Astrocyte of the cerebellum (primary cell): Measurements from ENCODE around the gene C2CD4B.

Experiments used
- DNase-seq: peaks from one replicate; pipeline ENCODE4 v3.0.0-alpha.2; 2011; ENCODE audit warnings: low read depth
- H3K4me3 ChIP-seq: 2 replicates; pipeline ENCODE4 v1.5.1; 2011; ENCODE audit warnings: mild to moderate bottlenecking, low read depth, low read length, moderate library complexity
- in situ Hi-C: cut with HindIII; loops from 2 replicates; pipeline ENCODE4 v1.10.0; 2017; ENCODE audit warnings: low sequenced_read_pairs
- TF ChIP-seq, protein P1 (sequence below): IDR thresholded peaks from 2 replicates; pipeline ENCODE4 v1.5.1; 2012; ENCODE audit warnings: low read length, low read depth, moderate library complexity, mild to moderate bottlenecking; ENCODE audit errors: missing control alignments

C2CD4B gene

DNA sequence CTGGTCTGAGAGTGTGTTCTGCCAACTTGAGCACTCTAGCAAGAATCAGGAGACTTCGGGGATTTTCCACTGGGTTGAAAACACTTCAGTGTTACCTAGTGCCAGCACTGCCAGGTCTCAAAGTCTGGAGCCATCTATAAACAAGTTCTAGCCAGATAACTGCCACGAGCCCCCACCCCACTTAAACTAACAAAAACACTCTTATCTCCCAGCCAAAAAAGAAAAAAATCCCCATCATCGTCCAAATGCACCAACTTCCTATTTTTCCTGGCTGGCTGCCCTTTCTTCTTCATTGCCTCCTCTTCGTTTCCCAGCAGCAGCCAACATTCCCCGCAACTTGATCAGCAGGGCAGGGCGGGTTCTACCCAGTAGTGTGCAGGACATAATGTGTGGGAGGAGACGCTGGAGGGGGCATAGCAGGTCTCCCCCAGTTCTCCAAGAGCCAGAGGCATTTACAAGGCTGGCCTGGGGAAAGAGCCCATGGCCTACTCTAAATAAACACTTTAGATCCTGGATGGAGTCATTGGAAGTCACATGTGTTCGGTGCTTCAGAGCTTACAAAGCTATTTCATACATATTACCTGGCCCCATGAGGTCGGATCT lies 29.5 kb downstream of the C2CD4B start:
- TF ChIP-seq, protein P1, sequence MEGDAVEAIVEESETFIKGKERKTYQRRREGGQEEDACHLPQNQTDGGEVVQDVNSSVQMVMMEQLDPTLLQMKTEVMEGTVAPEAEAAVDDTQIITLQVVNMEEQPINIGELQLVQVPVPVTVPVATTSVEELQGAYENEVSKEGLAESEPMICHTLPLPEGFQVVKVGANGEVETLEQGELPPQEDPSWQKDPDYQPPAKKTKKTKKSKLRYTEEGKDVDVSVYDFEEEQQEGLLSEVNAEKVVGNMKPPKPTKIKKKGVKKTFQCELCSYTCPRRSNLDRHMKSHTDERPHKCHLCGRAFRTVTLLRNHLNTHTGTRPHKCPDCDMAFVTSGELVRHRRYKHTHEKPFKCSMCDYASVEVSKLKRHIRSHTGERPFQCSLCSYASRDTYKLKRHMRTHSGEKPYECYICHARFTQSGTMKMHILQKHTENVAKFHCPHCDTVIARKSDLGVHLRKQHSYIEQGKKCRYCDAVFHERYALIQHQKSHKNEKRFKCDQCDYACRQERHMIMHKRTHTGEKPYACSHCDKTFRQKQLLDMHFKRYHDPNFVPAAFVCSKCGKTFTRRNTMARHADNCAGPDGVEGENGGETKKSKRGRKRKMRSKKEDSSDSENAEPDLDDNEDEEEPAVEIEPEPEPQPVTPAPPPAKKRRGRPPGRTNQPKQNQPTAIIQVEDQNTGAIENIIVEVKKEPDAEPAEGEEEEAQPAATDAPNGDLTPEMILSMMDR, result no peak
- no peak for DNase-seq
- no peak overlapping the region for H3K4me3 ChIP-seq
- in situ Hi-C loops, result no loop called here

DNA sequence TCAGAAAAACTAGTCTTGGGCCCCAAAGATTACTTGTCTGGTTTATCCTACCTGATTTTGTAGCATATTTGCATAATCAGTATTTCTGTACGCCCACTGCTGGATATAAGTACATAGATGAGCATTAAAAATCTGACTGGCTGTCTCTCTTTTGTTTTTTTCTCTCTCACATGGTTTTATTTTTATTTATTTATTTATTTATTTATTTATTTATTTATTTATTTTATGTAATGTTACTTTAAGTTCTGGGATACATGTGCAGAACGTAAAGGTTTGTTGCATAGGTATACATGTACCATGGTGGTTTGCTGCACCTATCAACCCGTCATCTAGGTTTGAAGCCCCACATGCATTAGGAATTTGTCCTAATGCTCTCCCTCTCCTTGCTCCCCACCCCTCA lies 31.9 kb downstream of the C2CD4B start:
- in situ Hi-C loops, result no loop called here
- no peak overlapping the region for H3K4me3 ChIP-seq
- TF ChIP-seq, protein P1, result no peak
- no peak for DNase-seq

DNA sequence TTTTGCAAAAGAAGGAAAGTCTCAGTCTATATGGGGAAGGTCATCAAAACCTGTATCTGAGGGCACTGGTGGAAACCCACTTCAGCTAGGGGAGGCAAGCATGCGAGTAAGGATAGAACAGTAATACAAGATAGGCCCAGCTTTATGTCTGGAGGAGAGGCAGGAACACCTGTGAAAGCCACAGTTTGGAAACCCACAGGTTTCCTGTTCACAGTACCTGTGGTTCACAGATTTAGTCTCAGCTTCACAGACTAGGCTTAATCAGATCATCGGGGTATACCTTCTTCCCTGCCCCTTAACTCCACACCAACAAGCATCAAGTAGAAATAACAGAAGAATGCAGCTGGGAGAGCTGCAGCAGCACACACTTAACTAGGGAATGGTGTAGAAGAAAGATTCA lies 36.2 kb downstream of the C2CD4B start:
- no peak for DNase-seq
- TF ChIP-seq, protein P1, result no peak
- H3K4me3 ChIP-seq, result no peak overlapping the region
- in situ Hi-C loops, result no loop called here

DNA sequence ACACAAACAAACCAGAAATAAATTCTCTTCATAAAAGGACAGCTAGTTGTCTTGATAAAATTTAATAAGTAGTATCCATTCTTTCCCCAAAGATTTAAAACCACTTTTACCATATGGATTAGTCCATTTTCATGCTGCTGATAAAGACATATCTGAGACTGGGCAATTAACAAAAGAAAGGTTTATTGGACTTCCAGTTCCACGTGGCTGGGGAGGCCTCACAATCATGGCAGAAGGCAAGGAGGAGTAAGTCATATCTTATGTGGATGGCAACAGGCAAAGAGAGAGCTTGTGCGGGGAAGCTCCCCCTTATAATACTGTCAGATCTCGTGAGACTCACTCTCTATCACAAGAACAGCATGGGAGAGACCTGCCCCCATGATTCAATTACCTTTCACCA lies 38.7 kb downstream of the C2CD4B start:
- DNase-seq, result no peak
- H3K4me3 ChIP-seq, result no peak overlapping the region
- TF ChIP-seq, protein P1, result no peak
- in situ Hi-C loops, result no loop called here

DNA sequence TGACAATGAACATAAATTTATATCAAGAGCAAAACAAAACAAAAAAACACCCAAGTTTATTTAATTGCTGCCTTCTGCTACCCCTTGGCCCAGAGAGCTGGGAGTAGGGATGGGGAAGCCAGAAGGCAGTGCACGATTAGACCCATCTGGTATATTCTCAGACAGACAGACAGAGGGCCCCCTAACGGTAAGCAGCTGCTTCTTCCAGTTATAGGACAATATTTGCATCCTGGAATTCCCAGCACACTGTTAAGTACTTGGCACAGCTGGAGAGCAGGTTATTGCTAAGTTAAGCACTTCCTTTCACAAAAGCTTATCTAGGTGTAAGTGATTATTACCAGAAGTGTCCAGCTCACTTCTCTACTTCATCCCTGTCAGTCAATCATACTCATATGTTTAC lies 39.3 kb downstream of the C2CD4B start:
- DNase-seq, result no peak
- H3K4me3 ChIP-seq, result no peak overlapping the region
- TF ChIP-seq, protein P1, result peak; percentile 48
- in situ Hi-C loops, result no loop called here

DNA sequence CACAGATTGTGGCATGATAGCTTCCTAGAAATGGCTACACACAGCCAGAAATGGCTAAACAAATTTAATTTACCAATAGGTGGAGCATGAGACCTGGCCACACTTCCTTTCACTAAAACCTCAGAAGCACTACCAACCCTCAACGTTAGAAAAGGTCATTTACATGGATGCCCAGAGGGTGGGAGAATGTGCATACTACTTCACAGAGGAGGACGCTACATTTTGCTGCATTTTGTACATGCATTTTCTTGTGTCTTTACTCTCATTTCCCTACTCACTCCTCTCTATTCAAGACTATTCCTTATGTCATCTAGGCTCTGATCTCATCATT lies 40.1 kb downstream of the C2CD4B start:
- DNase-seq, result no peak
- in situ Hi-C loops, result no loop called here
- no peak overlapping the region for H3K4me3 ChIP-seq
- TF ChIP-seq, protein P1, result no peak
